Smooth muscle cell of trachea (primary cell): ENCODE results near the gene BOLA3. TPM values are rescaled to one million over a fixed set of nuclear protein-coding genes. Genes with fewer than 3 reads are reported as not detected.

Source experiments
- total RNA-seq: library from RNA; depleted of rRNA; stranded (reverse); fragments of >200 nt; gene quantifications from 2 replicates; pipeline ENCODE4 v1.2.1, GENCODE V29; 2014

Gene BOLA3
- 23.3 and 46.0 TPM in 2 replicates for total RNA-seq

GRCh38 chr2:74147727-74148456 lies at the start of gene BOLA3:
TSS of gene BOLA3 (minus strand) at chr2:74147912. CDS start at chr2:74147874, 38 bp downstream.

GRCh38 chr2:74178211-74179062 lies 30.7 kb upstream of the BOLA3 start, which contains the start of gene MOB1A:
TSS of gene MOB1A (minus strand) at chr2:74178879. CDS start at chr2:74178674, 205 bp downstream.

Other genes with a start within 250 kb of the BOLA3 start
- 56.6 and 66.2 TPM in 2 replicates for gene DGUOK, start 221.0 kb downstream of the BOLA3 start, total RNA-seq
- 3.1 and 4.1 TPM in 2 replicates for gene TET3, start 163.0 kb downstream of the BOLA3 start, total RNA-seq
- 92.5 and 104 TPM in 2 replicates for gene MOB1A, start 31.0 kb upstream of the BOLA3 start, total RNA-seq
- 65.9 and 155 TPM in 2 replicates for gene MTHFD2, start 50.7 kb upstream of the BOLA3 start, total RNA-seq
- under 0.01 and 0.44 TPM in 2 replicates for gene SLC4A5, start 195.5 kb upstream of the BOLA3 start, total RNA-seq
- gene DCTN1, start 232.4 kb upstream of the BOLA3 start, total RNA-seq, result 200 and 311 TPM in 2 replicates